Activated CD8-positive, alpha-beta T cell treated with anti-CD3 and anti-CD28 coated beads for 36 hours (primary cell): Measurements from ENCODE around the gene TMEM213. TPM values are rescaled to one million over a fixed set of nuclear protein-coding genes. Genes with fewer than 3 reads are reported as not detected.

ENCODE experiments used
- ATAC-seq: fragments of 200-7000 bp; cut with Tn5 transposase; one replicate; pipeline ENCODE4 v1.10.0; 2021; ENCODE audit warnings: mild to moderate bottlenecking, moderate library complexity
- CTCF ChIA-PET: fragments of 350-600 bp; sonication (Branson Sonifier 250); formaldehyde crosslinking; loops from one replicate; lab custom pipeline; 2021; ENCODE audit warnings: antibody characterized with exemption; lab: Charles Lee
- POLR2A ChIA-PET: fragments of 350-600 bp; sonication (Branson Sonifier 250); formaldehyde crosslinking; loops from one replicate; lab custom pipeline; 2021; ENCODE audit warnings: antibody characterized with exemption; lab: Charles Lee
- DNase-seq: peaks from one replicate; pipeline ENCODE4 v3.0.0-alpha.2; 2020
- H3K27ac Mint-ChIP-seq: one replicate; pipeline ENCODE4 v1.8.0; 2021; ENCODE audit warnings: mild to moderate bottlenecking, mixed read lengths
- H3K27me3 Mint-ChIP-seq: one replicate; pipeline ENCODE4 v1.8.0; 2021; ENCODE audit warnings: mixed read lengths
- H3K36me3 Mint-ChIP-seq: one replicate; pipeline ENCODE4 v1.8.0; 2021; ENCODE audit warnings: low read depth, mixed read lengths
- H3K4me1 Mint-ChIP-seq: one replicate; pipeline ENCODE4 v1.8.0; 2021; ENCODE audit warnings: low read depth, mixed read lengths
- H3K4me3 Mint-ChIP-seq: one replicate; pipeline ENCODE4 v1.8.0; 2021; ENCODE audit warnings: mild to moderate bottlenecking, moderate library complexity, mixed read lengths
- H3K9me3 Mint-ChIP-seq: one replicate; pipeline ENCODE4 v1.8.0; 2021; ENCODE audit warnings: mixed read lengths
- intact Hi-C: fragments of 100-400 bp; cut with micrococcal nuclease; formaldehyde crosslinking; loops from one replicate; pipeline ENCODE4 v1.10.0; 2022
- total RNA-seq, 2 experiments: library from RNA; stranded (reverse); gene quantifications; one replicate each; pipeline ENCODE4 v1.2.3, GENCODE V29; 2021
- TF ChIP-seq, protein P1 (sequence below): fragments of 200-600 bp; IDR thresholded peaks from one replicate; pipeline ENCODE4 v1.8.0; 2022; ENCODE audit warnings: antibody characterized with exemption, mild to moderate bottlenecking

The TMEM213 gene, protein sequence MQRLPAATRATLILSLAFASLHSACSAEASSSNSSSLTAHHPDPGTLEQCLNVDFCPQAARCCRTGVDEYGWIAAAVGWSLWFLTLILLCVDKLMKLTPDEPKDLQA
- not detected for total RNA-seq

GRCh38 chr7:138797715-138798320 is at the start of gene TMEM213, which contains the start of gene ATP6V0A4:
TSS of gene TMEM213 (plus strand) at chr7:138797994. CDS start at chr7:138798105, 111 bp downstream.
TSS of gene ATP6V0A4 (minus strand) at chr7:138798196. CDS start at chr7:138771247, 26,949 bp downstream.
- CTCF ChIA-PET, result no interaction called here
- peaks cover 1% of the 10 kb centered on the region for H3K27me3 Mint-ChIP-seq
- no peaks in the 10 kb centered on the region for H3K9me3 Mint-ChIP-seq
- no peaks in the 10 kb centered on the region for H3K36me3 Mint-ChIP-seq
- H3K27ac Mint-ChIP-seq, result no peak within 1 kb of the TSS
- POLR2A ChIA-PET, result no interaction called here
- no peak within 1 kb of the TSS for H3K4me3 Mint-ChIP-seq
- DNase-seq (no peak), ATAC-seq (peak; percentile 24)
- H3K4me1 Mint-ChIP-seq, result peaks cover 5% of the 10 kb centered on the region
- intact Hi-C loops, result no loop called here
- TF ChIP-seq, protein P1, sequence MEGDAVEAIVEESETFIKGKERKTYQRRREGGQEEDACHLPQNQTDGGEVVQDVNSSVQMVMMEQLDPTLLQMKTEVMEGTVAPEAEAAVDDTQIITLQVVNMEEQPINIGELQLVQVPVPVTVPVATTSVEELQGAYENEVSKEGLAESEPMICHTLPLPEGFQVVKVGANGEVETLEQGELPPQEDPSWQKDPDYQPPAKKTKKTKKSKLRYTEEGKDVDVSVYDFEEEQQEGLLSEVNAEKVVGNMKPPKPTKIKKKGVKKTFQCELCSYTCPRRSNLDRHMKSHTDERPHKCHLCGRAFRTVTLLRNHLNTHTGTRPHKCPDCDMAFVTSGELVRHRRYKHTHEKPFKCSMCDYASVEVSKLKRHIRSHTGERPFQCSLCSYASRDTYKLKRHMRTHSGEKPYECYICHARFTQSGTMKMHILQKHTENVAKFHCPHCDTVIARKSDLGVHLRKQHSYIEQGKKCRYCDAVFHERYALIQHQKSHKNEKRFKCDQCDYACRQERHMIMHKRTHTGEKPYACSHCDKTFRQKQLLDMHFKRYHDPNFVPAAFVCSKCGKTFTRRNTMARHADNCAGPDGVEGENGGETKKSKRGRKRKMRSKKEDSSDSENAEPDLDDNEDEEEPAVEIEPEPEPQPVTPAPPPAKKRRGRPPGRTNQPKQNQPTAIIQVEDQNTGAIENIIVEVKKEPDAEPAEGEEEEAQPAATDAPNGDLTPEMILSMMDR, result no peak

- TF ChIP-seq, protein P1, result no peak
- intact Hi-C loops, result no loop called here
- H3K4me1 Mint-ChIP-seq, result peaks cover 64% of the 10 kb centered on the region
- H3K27me3 Mint-ChIP-seq, result no peaks in the 10 kb centered on the region
- H3K9me3 Mint-ChIP-seq, result no peaks in the 10 kb centered on the region
- no peak overlapping the region for H3K4me3 Mint-ChIP-seq
- no peaks in the 10 kb centered on the region for H3K36me3 Mint-ChIP-seq
- ATAC-seq, result no peak
- ChIA-PET CTCF (interaction anchor here (0.7 to 2.5 kb wide), 2 partner anchors 10 to 112 kb away, joined by 3 to 13 read pairs; no protein-coding TSS in a partner anchor), POLR2A (interaction anchor here (1.2 kb wide), 1 partner anchor 8 kb away, joined by 3 read pairs; no protein-coding TSS in a partner anchor)
- H3K27ac Mint-ChIP-seq, result no peak overlapping the region
- no peak for DNase-seq
Observed at GRCh38 chr7:138748666-138749065, 49.1 kb upstream of the TMEM213 start.

DNA sequence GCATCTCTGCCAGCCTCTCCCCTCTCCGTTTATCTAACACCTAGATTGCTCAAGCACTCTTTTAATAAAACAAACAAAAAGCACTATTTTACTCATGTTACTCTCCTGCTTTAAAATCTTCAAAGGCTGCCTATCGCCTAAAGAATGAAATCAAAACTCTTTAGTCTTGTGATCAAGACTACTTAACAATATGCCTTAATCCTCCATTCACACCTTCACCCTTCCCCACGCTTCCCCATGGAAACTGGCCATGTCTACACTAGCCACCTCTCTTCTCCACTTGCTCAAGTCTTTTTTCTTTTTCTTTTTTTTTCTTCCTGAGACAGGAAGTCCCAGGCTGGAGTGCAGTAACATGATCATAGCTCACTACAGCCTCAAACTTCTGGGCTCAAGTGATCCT is 47.8 kb upstream of the TMEM213 start:
- POLR2A ChIA-PET, result no interaction called here
- TF ChIP-seq, protein P1, result no peak

GRCh38 chr7:138750473-138750872 is 47.3 kb upstream of the TMEM213 start:
- POLR2A ChIA-PET, result no interaction called here
- ATAC-seq (no peak), DNase-seq (no peak)
- Mint-ChIP-seq H3K27ac (no peak overlapping the region), H3K9me3 (no peaks in the 10 kb centered on the region), H3K4me1 (peaks cover 60% of the 10 kb centered on the region), H3K36me3 (no peaks in the 10 kb centered on the region), H3K27me3 (no peaks in the 10 kb centered on the region), H3K4me3 (no peak overlapping the region)
- intact Hi-C loops, result no loop called here
- TF ChIP-seq, protein P1, result no peak
- CTCF ChIA-PET, result interaction anchor here (0.7 to 2.0 kb wide), 3 partner anchors 12 to 589 kb away, joined by 3 to 11 read pairs (median 5); no protein-coding TSS in a partner anchor

More for the DNA sequence above, 47.8 kb upstream of the TMEM213 start:
- intact Hi-C loops, result no loop called here
- Mint-ChIP-seq H3K27me3 (no peaks in the 10 kb centered on the region), H3K9me3 (no peaks in the 10 kb centered on the region), H3K4me1 (peaks cover 65% of the 10 kb centered on the region), H3K27ac (peak overlapping the region; percentile 7), H3K36me3 (no peaks in the 10 kb centered on the region), H3K4me3 (no peak overlapping the region)
- no peak for ATAC-seq
- CTCF ChIA-PET, result interaction anchor here (0.7 to 2.0 kb wide), 3 partner anchors 11 to 137 kb away, joined by 3 to 11 read pairs (median 5); no protein-coding TSS in a partner anchor
- no peak for DNase-seq
